GM19468 (cell line): ENCODE measurements around the gene VPREB1.
"Not testable (repeated sequence)": the region's sequence is repeated elsewhere in the genome, so short reads cannot be mapped to it uniquely, and the experiment has no call there.

ENCODE experiments used
- ATAC-seq: cut with Tn5 transposase; IDR thresholded peaks from one replicate; pipeline ENCODE4 v1.9.1; 2021; ENCODE audit warnings: mild to moderate bottlenecking, moderate library complexity, moderate number of reproducible peaks; ENCODE audit not compliant: unreplicated experiment; ENCODE audit errors: extremely low read depth

The VPREB1 gene

DNA sequence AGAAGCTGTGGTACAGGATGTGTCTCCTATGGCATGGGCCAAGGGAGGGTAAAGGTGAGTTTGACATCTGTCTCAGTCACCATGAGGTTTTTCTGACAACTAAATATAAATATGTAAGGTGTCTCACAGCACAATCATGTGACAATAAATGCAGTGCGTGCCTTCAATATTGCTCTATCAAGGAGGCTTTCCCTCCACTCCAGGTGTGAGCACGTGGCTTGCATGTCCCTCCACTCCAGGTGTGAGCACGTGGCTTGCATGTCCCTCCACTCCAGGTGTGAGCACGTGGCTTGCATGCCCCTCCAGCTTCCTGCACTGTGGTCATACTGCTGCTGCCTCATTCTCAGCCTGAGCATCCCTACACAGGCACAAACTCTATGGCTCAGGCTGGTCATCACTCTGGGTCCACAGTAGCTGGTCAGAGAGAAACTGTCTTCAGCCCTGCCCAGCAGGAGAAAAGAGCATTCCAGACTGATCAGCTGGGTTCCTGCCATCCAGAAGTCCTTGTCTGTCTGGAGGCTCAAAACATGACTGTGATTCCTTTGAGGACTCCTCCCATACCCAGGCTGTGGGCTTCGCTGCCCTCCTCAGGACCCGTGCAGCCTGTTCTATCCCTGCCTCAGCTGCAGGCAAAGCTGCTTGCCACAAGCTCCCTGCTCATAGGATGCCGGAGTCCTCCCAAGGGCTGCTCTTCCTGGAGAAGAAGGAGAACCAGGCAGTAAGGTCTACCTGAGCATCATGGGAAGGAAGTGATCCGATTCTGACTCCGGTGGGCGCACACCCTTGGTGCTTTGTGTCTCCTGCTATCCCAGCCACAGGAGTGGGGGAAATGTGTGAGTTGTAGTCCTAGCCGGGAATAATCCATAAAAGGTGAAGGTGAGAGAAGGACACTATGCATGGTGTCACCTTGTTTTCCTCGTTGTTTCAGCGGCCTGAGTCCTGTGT is 33.4 kb upstream of the VPREB1 start:
- ATAC-seq, result no peak

DNA sequence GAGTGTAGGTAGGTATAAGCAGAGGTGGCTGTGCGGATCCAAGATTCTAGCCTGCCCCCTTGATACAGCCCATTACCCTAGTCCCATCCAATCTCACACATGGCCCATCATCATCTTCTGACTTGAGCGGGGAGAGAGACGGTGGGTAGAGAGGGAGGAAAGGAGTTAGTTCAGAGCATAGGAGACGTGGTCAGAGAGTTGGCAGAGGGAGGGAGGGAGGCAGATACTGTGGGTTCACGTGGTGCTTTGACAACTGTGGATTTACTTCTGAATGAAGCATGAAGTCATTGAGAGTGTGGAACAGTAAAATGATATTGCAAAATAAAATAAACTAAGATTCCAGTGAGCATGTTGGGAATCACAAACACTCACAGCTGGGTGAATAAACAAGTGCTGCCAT is 31.4 kb upstream of the VPREB1 start:
- ATAC-seq, result no peak

DNA sequence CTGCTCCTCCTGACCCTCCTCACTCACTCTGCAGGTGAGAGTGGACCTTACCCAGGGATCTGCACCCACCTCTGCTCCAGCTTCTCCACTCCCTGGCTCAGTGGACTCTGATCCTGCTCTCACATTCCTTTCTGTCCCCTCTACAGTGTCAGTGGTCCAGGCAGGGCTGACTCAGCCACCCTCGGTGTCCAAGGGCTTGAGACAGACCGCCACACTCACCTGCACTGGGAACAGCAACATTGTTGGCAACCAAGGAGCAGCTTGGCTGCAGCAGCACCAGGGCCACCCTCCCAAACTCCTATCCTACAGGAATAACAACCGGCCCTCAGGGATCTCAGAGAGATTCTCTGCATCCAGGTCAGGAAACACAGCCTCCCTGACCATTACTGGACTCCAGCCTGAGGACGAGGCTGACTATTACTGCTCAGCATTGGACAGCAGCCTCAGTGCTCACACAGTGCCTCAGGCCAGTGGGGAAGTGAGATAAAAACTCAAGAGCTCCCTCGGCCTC is 29.7 kb upstream of the VPREB1 start:
- ATAC-seq, result no peak

DNA sequence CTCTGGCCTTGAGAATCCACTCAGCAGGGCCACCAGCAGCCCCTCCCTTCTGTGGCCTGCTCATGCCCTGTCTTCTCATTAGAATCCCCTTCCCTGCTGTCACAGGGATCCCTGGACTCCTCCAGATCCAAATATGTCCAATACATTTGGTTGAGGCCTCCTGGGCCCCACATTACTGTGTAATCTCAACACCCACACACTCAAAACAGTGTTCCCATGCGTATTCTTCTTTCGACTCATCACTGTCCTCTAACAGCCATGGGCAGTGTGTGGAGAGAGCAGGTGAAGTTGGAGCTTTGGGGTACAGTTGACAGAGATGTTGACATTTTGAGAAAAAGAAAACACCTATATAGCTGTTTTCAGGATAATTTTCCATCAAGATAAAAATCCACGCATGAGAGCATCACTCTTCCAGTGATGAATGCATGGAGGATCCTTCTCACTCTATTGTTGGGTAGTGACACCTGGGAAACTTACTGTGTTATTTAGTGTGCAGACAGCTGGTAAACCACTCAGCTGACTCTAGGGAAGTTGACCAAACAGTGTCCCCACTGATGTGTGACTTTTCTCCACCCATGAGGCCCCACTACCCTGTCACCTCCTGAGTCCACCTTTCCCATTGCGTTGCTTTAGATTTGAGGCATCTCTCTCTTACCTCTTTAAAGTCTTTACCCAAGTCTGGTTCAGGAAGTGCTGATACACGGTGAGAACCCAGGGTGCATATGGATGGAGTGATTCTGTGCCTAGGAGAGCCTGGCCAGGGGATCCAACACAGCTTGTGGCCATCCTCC is 28.7 kb upstream of the VPREB1 start:
- ATAC-seq, result no peak

DNA sequence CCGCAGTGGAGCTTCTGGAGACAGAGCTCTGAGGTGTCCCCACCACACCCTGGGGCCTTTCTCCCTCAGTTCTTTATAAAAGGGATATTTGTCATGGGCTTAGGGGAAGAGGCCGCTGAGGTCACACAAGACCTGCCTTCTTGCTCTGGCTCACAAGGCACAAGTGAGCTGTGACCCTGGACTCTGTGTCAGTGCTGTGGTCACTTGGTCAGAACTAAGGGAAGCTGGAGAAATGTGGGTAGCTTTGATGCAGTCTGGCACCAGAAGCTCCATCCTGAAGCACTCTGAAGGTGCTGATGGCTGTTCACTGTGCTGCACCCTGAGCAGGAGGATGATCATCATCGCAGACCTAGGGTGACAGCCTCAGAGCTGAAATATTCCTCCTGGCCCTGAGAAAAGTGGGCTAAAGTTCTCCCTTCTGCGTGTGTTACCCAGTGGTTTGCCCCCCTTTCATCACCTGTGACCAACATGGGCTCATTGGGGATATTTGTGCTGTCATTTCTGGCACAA is 28.1 kb upstream of the VPREB1 start:
- ATAC-seq, result no peak

DNA sequence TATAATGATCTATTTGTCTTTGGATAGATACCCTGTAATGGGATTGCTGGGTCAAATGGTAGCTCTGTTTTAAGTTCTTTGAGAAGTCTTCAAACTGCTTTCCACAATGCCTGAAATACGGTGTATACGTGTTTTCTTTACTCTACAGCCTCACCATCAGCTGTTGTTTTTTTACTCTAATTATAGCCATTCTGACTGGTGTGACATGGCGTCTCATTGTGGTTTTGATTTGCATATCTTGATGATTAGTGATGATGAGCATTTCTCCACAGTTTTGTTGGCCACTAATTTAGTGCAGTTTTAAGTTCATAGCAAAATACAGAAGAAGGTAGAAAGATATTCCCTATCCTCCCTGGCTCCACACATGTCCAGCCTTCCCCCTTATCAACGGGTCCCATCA is 26.3 kb upstream of the VPREB1 start:
- ATAC-seq, result no peak

DNA sequence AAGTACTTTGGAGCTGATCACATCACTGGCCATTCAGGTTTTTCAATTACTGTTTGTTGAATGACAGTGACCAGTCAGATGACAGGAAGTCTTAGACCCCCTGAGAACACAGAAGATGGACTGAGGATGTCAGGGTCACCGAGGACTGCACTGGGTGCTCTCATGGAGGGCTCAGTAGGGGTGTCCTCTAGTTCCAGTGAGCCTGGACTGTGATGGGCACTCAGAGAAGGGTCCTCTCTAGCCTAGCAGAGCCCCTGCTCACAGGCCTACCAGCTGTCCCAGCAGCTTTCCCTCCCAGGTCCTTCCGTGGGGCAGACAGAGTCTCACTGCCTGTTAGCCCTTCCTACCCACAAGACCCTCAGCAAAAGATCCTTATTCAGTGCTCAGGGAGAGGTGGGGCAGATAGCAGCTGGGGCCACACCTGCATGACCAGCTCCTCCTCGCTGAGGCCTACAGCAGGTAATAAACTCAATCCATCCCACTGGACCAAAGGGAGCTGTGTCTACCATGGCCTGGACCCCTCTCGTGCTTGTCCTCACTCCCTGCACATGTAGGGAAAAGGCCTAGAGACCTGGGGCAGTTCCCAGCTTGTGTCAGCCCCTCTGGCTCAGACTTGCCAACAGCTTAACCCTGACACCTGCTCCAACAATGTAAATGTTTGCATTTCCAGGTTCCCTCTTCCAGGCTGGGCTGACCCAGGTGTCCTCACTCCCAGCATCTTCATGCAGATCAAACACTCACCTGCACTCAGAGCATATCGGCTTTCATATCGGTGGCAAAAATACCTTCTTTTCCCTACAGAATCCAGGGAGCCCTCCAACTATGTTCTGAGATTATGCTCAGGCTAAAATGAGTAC is 25.2 kb upstream of the VPREB1 start:
- no peak for ATAC-seq

DNA sequence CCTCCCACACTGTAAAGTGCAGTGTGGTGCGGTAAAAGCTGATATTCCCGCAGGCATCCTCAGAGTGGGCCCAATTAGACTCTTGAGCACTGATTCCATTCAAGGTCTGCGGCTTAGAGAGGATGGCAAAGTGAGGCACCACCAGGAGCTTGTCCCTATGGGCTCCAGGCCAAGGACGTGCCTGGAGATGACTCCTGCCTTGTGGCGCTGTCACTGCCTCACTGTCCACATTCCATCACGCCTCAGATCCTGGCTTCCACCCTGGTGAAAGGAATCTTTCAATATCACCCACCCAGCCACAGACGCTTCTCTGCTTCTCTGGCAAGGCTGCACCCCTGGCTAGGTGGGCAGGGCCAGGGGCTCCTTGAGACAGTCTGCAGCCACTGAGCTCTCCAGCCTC is 23.5 kb upstream of the VPREB1 start:
- ATAC-seq, result not testable (repeated sequence)

DNA sequence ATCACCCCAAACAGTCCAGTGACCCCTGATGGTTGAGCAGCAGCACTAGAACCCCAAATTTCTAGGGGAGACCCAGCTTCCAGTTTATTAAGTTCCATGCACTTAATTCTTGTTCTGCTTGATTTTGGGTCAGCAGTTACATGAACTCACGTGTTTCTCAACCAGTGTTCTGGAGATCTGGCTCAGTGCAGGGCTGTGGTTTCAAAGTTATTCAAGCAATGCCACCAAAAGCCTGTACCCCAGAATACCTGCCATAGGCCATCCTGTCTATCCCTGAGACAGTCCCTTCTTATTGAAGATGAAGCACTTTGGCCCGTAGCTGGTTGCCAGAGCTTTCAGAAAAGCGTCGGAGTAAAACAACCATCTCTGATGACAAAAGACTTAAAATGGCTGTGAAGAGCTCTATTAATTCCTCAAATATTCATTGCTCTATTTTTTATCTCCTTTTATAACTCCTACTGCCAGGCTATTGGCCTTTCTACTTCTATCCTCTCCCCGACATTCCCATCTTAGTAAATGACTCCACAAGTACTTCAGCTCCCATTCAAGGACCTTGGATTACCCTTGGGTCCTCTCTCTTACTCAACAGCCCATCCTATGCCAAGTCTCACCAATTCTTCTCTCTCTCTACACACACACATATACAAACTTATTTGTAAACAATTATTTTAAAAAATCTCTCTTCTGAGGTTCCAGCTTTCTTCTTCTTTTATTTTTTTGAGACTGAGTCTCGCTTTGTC is 18.0 kb upstream of the VPREB1 start:
- no peak for ATAC-seq

DNA sequence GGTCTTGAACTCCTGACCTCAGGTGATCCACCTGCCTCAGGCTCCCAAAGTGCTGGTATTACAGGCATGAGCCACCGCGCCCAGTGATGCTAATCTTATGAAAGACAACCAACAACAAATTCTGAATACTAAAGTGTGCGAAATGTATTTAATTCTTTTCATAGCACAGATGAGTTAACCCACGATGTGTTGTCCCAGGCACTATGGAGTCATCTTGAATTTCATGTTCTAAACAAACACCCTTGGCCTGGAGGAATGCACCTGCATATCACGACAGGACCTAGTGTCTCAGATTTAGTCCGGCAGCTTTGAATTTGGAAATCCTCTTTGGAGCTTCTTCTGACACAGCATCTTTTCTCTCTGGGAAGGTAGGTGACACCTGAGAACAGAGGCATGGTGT is 16.2 kb upstream of the VPREB1 start:
- no peak for ATAC-seq

DNA sequence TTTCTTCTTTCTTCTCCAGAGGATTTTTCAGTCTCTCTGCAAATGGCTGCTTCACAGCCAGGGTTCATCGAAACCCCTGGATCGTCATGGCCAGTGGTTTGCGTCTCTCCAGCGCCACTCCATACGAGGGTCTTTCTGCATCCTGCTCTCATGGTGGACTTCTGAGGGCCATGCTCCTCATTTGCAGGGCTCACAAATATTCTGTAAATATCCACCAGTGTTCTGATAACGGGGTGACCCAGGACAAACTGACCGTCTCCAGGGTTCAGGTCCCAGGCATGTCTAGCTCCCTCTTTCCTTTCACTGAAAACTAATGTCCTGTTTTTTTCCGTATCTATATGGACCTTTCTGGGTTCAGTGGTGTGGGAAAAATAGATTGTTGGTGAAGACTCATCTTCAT is 15.7 kb upstream of the VPREB1 start:
- no peak for ATAC-seq

DNA sequence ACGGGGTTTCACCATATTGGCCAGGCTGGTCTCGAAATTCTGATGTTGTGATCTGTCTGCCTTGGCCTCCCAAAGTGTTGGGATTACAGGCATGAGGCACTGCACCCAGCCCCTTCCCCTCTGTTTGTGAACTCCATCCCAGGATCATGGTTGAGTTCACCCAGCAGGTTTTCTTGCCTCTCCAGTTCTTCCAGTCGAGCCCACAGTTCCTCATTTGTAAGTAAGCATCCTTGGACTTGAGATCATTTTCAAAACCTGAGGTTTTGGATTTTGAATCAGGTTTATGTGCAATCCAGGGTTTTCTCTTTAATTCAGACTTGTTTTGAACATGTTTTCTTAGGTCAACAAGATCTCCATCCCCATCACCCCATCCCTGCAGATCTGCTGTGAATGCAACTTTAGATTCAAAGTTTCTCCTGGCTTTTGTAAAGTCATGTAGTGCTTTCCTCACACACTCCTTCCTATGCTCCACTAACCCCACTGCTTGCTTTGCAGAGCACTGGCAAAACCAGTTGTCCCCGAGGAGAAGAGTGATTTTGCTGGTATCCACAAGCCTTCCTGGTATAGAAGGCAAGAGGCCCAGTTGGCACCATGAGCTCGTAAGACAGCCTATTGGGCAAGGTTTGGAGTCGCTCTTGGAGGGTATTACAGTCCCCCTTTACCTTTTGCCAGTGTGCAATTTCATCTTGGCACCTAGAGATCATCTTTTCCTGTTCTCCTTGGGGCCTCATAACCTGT is 14.7 kb upstream of the VPREB1 start:
- ATAC-seq, result no peak

DNA sequence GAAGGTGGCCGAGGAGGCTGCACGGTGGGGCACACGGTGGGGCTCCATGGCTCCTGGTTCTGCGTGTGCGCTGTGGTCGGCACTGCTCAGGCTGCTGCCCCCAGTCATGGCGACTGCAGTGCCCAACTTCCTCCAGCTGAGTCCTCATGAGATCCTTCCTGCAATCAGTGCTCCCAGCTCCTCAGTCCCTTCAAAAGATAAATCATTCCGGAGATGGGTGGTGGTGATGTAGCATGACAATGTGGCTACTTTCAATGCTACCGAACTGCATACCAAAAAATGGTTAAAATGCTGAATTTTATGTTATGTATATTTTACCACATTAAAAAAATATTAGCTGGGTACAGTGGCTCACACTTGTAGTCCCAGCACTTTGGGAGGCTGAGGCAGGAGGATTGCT is 14.1 kb upstream of the VPREB1 start:
- ATAC-seq, result no peak

DNA sequence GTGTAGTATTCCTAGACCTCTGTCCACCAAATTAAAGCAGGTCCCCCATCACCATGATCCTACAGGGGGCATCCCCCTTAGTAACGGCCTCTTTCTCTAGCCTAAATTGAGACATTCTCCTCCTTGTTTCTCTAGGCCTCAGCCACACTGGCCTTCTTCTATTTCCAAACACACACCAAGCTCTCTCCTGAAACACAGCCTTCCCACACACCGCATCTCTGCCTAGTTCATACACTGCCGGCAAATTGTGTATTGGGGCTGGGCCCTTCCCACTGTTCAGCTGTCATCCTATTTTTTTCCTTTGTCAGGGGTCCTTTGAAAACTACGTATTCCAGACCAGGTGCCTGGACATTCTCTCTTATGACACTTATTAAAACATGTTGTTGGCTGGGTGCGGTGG is 11.5 kb upstream of the VPREB1 start:
- no peak for ATAC-seq

DNA sequence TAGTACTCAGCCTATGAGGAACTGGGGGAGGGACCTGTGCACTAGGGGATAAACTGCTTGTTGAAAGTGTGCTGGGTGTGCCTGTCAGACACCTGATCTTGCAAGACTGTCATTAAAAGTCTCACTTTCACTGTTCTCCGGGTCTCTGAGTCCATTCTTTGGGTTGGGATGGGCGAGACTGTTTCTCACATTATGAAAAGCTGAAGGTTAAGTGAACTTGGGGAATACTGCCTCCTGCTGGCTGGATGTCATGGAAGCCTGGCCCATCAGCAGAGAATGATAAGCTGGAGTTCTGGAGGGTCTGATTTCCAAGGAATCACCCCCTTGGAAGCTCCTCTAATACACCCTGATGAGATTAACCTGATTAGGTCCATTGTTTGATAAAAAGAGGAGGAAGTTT is 9.0 kb upstream of the VPREB1 start:
- no peak for ATAC-seq

DNA sequence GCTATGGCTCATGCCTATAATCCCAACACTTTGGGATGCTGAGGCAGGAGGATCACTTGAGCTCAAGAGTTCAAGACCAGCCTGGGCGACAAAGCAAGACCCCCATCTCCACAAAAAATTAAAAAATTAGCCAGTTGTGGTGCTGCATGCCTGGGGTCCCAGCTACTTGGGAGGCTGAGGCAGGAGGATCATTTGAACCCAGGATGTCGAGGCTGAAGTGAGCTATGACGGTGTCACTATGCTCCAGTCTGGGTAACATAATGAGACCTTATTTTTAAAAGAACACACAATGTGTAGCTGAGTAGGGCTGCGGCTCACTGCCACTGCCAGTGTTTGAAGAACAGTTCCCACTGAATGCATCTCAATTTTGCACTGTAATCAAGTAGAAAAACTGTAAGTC is 7.1 kb upstream of the VPREB1 start:
- ATAC-seq, result no peak

DNA sequence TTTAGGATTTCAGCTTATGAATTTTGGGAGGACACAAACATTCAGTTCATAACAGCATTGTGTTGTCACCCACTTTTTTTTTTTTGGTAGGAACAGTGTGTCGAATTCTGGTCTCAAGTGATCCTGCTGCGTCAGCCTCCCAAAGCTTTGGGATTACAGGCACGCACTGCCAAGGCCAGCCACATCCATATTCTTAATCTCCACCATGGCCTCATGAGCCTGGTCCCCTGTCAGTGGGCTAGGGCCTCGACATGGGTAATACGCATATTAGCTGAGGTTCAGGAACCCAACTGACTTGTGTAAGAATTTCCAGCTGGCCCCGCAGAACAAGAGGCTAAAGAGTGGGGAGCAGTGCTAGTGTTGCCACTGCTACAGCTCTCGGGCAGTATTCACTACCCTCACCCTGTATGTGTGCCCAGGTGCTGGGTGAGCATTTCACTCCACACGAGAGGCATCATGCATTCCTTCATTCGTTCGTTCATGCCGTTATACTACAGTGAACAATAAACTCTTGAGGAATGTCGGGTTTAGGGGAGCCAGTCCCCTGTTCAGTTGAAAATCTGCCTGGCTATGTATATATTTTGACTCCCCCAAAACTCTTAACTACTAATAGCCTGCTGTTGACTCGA is 5.2 kb upstream of the VPREB1 start:
- ATAC-seq, result no peak

DNA sequence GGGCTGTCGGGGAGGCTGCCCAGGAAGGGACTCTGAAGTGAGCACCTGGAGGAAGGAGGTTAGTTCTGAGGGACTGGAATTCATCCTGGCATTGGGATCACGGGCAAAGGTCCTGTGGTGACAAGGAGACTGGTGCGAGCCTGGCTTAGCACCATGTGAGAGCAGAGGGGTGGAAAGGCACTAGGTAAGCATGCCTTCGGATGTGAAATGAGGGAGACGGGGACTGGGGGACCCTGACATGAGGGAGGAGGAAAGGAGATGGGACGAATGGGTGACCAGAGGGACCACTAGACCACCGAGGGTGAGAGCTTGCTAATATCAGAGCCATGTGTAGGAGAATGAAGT is 3.1 kb upstream of the VPREB1 start:
- ATAC-seq, result no peak
